Activated T-cell treated with anti-CD3 and anti-CD28 coated beads for 24 hours (primary cell): ENCODE data around the gene MBD4.
"Not testable (repeated sequence)": the region's sequence is repeated elsewhere in the genome, so short reads cannot be mapped to it uniquely, and the experiment has no call there.

Experiments used
- DNase-seq: peaks from one replicate; pipeline ENCODE4 v3.0.0-alpha.2; 2020; ENCODE audit warnings: low read depth

The MBD4 gene

GRCh38 chr3:129409541-129409940 lies 30.2 kb downstream of the MBD4 start:
- no peak for DNase-seq

GRCh38 chr3:129404610-129405009 lies 35.1 kb downstream of the MBD4 start:
- no peak for DNase-seq

GRCh38 chr3:129404130-129404529 lies 35.6 kb downstream of the MBD4 start:
- DNase-seq = no peak

- no peak for DNase-seq
Observed at GRCh38 chr3:129403450-129403849, 36.3 kb downstream of the MBD4 start.

GRCh38 chr3:129402616-129403015 lies 37.1 kb downstream of the MBD4 start:
- DNase-seq = no peak

- no peak for DNase-seq
Observed at GRCh38 chr3:129402210-129402609, 37.5 kb downstream of the MBD4 start.

GRCh38 chr3:129399895-129400357 lies 39.8 kb downstream of the MBD4 start:
- DNase-seq = no peak

- DNase-seq = peak; percentile 71
Observed at GRCh38 chr3:129399145-129399894, 40.4 kb downstream of the MBD4 start.

GRCh38 chr3:129398803-129399144 lies 41.0 kb downstream of the MBD4 start:
- peak; percentile 1 for DNase-seq

GRCh38 chr3:129393760-129394564 lies 45.8 kb downstream of the MBD4 start:
- not testable (repeated sequence) for DNase-seq

- DNase-seq = no peak
Observed at GRCh38 chr3:129393271-129393670, 46.5 kb downstream of the MBD4 start.

- not testable (repeated sequence) for DNase-seq
Observed at GRCh38 chr3:129392106-129392887, 47.5 kb downstream of the MBD4 start.

- not testable (repeated sequence) for DNase-seq
Observed at GRCh38 chr3:129391583-129391982, 48.2 kb downstream of the MBD4 start.

- DNase-seq = no peak
Observed at GRCh38 chr3:129389572-129389937, 50.2 kb downstream of the MBD4 start.

GRCh38 chr3:129388791-129389571 lies 50.8 kb downstream of the MBD4 start:
- not testable (repeated sequence) for DNase-seq

- no peak for DNase-seq
Observed at GRCh38 chr3:129387487-129387886, 52.3 kb downstream of the MBD4 start.

GRCh38 chr3:129386984-129387383 lies 52.8 kb downstream of the MBD4 start:
- DNase-seq = no peak

- not testable (repeated sequence) for DNase-seq
Observed at GRCh38 chr3:129385507-129385906, 54.2 kb downstream of the MBD4 start.

GRCh38 chr3:129384594-129385323 lies 55.0 kb downstream of the MBD4 start:
- no peak for DNase-seq

- DNase-seq = not testable (repeated sequence)
Observed at GRCh38 chr3:129384103-129384502, 55.6 kb downstream of the MBD4 start.

GRCh38 chr3:129383292-129383860 lies 56.4 kb downstream of the MBD4 start:
- peak; percentile 31 for DNase-seq
